Measurements from ENCODE around the gene TBC1D12.
"Not testable (repeated sequence)": the region's sequence is repeated elsewhere in the genome, so short reads cannot be mapped to it uniquely, and the experiment has no call there.

The TBC1D12 gene

DNA sequence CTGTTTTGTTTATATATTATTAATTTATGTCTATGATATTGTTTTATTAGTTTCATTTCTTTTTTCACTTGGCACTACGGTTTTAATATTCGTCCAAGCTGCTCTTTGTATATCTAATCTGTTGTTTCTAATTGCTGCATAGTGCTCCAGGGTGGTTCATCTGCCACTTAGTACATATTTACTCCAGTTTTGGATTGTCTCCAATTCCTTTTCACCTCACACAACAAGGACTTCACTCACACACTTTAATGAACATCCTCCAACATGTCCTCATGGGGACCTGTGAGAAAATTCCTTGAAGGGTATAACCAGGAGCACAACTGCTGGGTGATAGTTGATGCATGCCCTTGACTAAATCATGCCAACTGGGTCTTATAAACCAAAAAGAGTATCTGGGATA lies 25.5 kb upstream of the TBC1D12 start:
- Histone ChIP-seq H3K79me2 (ENCODE audit: low read length) (no peaks in the 10 kb centered on the region), H3K4me3 (ENCODE audit: low read length) (no peak overlapping the region), H2AFZ (ENCODE audit: low read depth, low read length) (no peak overlapping the region), H3K27me3 (ENCODE audit: low read depth, low read length) (no peaks in the 10 kb centered on the region), H3K27ac (ENCODE audit: low read length) (no peak overlapping the region), H4K20me1 (ENCODE audit: insufficient read depth, low read length) (no peaks in the 10 kb centered on the region), H3K36me3 (replicated peaks; ENCODE audit: low read depth, low read length) (no peaks in the 10 kb centered on the region), H3K4me2 (ENCODE audit: low read length) (no peak overlapping the region), H3K9me3 (ENCODE audit: insufficient read depth, low read length) (no peaks in the 10 kb centered on the region), H3K4me1 (ENCODE audit: low read length) (no peaks in the 10 kb centered on the region), H3K9ac (ENCODE audit: low read length) (no peak overlapping the region)
- no peak for TF ChIP-seq EZH2phosphoT487 (IDR thresholded peaks at IDR 0.05; ENCODE audit: low read depth)
- TF ChIP-seq, protein P1, sequence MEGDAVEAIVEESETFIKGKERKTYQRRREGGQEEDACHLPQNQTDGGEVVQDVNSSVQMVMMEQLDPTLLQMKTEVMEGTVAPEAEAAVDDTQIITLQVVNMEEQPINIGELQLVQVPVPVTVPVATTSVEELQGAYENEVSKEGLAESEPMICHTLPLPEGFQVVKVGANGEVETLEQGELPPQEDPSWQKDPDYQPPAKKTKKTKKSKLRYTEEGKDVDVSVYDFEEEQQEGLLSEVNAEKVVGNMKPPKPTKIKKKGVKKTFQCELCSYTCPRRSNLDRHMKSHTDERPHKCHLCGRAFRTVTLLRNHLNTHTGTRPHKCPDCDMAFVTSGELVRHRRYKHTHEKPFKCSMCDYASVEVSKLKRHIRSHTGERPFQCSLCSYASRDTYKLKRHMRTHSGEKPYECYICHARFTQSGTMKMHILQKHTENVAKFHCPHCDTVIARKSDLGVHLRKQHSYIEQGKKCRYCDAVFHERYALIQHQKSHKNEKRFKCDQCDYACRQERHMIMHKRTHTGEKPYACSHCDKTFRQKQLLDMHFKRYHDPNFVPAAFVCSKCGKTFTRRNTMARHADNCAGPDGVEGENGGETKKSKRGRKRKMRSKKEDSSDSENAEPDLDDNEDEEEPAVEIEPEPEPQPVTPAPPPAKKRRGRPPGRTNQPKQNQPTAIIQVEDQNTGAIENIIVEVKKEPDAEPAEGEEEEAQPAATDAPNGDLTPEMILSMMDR (IDR thresholded peaks at IDR 0.05; ENCODE audit: low read depth, low read length), result no peak

DNA sequence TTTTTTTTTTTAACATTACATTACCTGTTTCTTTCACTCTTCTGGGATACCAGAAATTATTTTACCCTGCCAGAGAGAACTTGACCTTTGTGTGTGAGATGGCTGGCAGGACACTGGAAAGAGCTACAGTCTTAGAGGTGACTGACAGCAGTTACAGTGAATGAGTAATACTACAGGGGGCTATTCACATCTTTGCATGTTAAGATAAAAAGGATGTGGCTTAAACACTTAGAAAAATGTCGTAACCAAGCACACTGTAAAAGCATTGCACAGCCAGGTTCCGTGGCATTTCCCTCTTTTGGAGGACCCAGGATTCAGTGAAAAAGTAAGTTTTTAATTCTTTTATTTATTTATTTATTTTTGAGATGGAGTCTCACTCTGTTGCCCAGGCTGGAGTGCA lies 18.8 kb upstream of the TBC1D12 start:
- peak overlapping the region; percentile 23; the same call in 1 of the 2 replicates for H3K27ac ChIP-seq (ENCODE audit: low read length)
- no peaks in the 10 kb centered on the region for H3K79me2 ChIP-seq (ENCODE audit: low read length)
- no peaks in the 10 kb centered on the region for H3K27me3 ChIP-seq (ENCODE audit: low read depth, low read length)
- H3K4me1 ChIP-seq (ENCODE audit: low read length), result peaks cover 27% of the 10 kb centered on the region
- no peak overlapping the region for H3K4me3 ChIP-seq (ENCODE audit: low read length)
- no peaks in the 10 kb centered on the region for H3K36me3 ChIP-seq (replicated peaks; ENCODE audit: low read depth, low read length)
- H3K4me2 ChIP-seq (ENCODE audit: low read length), result no peak overlapping the region
- no peaks in the 10 kb centered on the region for H3K9me3 ChIP-seq (ENCODE audit: insufficient read depth, low read length)
- no peak for TF ChIP-seq EZH2phosphoT487 (IDR thresholded peaks at IDR 0.05; ENCODE audit: low read depth)
- TF ChIP-seq, protein P1 (IDR thresholded peaks at IDR 0.05; ENCODE audit: low read depth, low read length), result no peak
- no peak overlapping the region for H2AFZ ChIP-seq (ENCODE audit: low read depth, low read length)
- H4K20me1 ChIP-seq (ENCODE audit: insufficient read depth, low read length), result no peaks in the 10 kb centered on the region
- no peak overlapping the region for H3K9ac ChIP-seq (ENCODE audit: low read length)

DNA sequence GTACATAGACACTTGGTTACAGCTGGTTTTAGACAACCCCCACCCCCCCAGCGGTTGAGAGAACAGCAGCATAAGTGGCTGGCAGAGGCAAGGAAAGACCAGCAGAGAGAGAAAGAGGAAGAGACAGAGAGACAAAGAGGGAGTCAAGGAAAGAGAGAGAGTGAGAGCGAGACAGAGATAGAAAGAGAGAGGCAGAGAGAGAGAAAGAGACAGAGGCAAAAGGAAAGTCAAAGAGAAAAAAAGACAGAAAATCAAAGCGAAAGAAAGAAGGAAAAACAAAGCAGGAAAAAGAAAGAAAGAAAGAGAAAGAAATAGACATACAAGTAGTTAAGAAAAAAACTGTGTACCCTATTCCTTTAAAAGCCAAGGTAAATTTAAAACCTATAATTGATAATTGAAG lies 16.6 kb upstream of the TBC1D12 start:
- H3K9ac ChIP-seq (ENCODE audit: low read length); H2AFZ ChIP-seq (ENCODE audit: low read depth, low read length); H3K27me3 ChIP-seq (ENCODE audit: low read depth, low read length); H4K20me1 ChIP-seq (ENCODE audit: insufficient read depth, low read length); H3K4me3 ChIP-seq (ENCODE audit: low read length); H3K36me3 ChIP-seq (replicated peaks; ENCODE audit: low read depth, low read length); H3K4me2 ChIP-seq (ENCODE audit: low read length); H3K27ac ChIP-seq (ENCODE audit: low read length); H3K79me2 ChIP-seq (ENCODE audit: low read length); H3K9me3 ChIP-seq (ENCODE audit: insufficient read depth, low read length): not testable (repeated sequence)
- H3K4me1 ChIP-seq (ENCODE audit: low read length), result peaks cover 27% of the 10 kb centered on the region

DNA sequence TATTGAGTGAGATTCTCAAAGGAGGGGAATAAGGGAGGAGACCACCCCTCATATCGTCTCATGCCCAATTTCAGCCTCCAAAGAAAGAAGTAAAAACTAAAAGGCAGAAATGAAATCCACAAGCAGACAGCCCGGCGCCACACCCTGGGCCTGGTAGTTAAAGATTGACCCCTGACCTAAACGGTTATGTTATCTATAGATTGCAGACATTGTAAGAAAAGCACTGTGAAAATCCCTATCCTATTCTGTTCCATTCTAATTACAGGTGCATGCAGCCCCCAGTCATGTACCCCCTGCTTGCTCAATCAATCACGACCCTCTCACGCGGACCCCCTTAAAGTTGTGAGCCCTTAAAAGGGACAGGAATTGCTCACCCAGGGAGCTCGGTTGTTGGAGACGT lies 10.2 kb upstream of the TBC1D12 start:
- not testable (repeated sequence) for H3K27ac ChIP-seq (ENCODE audit: low read length); H3K27me3 ChIP-seq (ENCODE audit: low read depth, low read length); H3K4me3 ChIP-seq (ENCODE audit: low read length); H3K4me2 ChIP-seq (ENCODE audit: low read length); H3K79me2 ChIP-seq (ENCODE audit: low read length); H3K9me3 ChIP-seq (ENCODE audit: insufficient read depth, low read length); H2AFZ ChIP-seq (ENCODE audit: low read depth, low read length); H3K4me1 ChIP-seq (ENCODE audit: low read length); H4K20me1 ChIP-seq (ENCODE audit: insufficient read depth, low read length); H3K9ac ChIP-seq (ENCODE audit: low read length); H3K36me3 ChIP-seq (replicated peaks; ENCODE audit: low read depth, low read length)

DNA sequence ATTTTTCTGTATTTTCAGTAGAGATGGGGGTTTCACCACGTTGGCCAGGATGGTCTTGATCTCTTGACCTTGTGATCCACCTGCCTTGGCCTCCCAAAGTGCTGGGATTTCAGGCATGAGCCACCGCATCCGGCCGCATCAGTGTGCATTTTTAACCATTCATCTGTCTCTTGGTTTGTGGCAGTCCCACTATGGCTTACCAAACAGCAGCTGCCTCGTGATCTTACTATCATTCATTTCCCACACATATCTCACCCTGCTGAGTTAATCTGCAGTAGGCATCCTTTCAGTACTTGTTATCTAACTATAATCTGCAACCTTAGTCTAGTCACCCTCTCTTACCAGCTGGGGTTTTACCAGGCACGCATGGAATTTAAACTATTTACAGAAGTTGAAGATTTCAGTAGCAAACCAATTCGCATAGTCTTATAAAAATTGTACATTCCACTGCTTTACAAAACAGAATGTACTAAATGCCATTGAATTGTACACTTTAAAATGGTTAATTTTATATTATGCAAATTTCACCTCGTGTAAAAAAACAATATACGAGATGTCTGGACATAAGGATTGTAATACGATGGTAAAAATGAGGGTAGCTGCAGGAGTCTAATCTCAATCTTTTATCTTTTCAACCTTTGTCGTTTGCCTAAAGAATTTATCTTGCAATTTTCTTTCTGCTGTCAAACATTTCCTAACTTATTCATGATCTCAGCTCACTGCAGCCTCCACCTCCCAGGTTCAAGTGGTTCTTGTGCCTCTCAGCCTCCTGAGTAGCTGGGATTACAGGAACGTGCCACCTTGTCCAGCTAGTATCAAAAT lies 4.6 kb upstream of the TBC1D12 start:
- Histone ChIP-seq H3K4me1 (ENCODE audit: low read length) (no peaks in the 10 kb centered on the region), H3K9me3 (ENCODE audit: insufficient read depth, low read length) (no peaks in the 10 kb centered on the region), H4K20me1 (ENCODE audit: insufficient read depth, low read length) (no peaks in the 10 kb centered on the region), H3K79me2 (ENCODE audit: low read length) (peaks cover 2% of the 10 kb centered on the region; the same call in 1 of the 2 replicates), H3K27me3 (ENCODE audit: low read depth, low read length) (no peaks in the 10 kb centered on the region), H3K36me3 (replicated peaks; ENCODE audit: low read depth, low read length) (no peaks in the 10 kb centered on the region), H3K4me3 (ENCODE audit: low read length) (no peak overlapping the region), H3K27ac (ENCODE audit: low read length) (no peak overlapping the region), H3K4me2 (ENCODE audit: low read length) (no peak overlapping the region), H3K9ac (ENCODE audit: low read length) (no peak overlapping the region), H2AFZ (ENCODE audit: low read depth, low read length) (no peak overlapping the region)
- no peak for TF ChIP-seq EZH2phosphoT487 (IDR thresholded peaks at IDR 0.05; ENCODE audit: low read depth)
- TF ChIP-seq, protein P1 (IDR thresholded peaks at IDR 0.05; ENCODE audit: low read depth, low read length), result no peak
